LNCaP clone FGC (cell line): ENCODE measurements around the gene STK11IP.

Source experiments
- DNase-seq: peaks from one replicate; pipeline ENCODE4 v3.0.0-alpha.2; 2011; ENCODE audit warnings: low read depth
- H3K4me3 ChIP-seq: 2 replicates; pipeline ENCODE4 v1.5.1; 2011; ENCODE audit warnings: mild to moderate bottlenecking, low read depth, low read length, control low read depth
- TF ChIP-seq, protein P1 (sequence below): IDR thresholded peaks from 2 replicates; pipeline ENCODE4 v1.5.1; 2012; ENCODE audit warnings: mild to moderate bottlenecking; ENCODE audit not compliant: control insufficient read depth, insufficient read depth; ENCODE audit errors: extremely low read depth

The STK11IP gene

GRCh38 chr2:219559156-219559915 lies 38.3 kb upstream of the STK11IP start:
- H3K4me3 ChIP-seq: no peak overlapping the region
- TF ChIP-seq, protein P1, sequence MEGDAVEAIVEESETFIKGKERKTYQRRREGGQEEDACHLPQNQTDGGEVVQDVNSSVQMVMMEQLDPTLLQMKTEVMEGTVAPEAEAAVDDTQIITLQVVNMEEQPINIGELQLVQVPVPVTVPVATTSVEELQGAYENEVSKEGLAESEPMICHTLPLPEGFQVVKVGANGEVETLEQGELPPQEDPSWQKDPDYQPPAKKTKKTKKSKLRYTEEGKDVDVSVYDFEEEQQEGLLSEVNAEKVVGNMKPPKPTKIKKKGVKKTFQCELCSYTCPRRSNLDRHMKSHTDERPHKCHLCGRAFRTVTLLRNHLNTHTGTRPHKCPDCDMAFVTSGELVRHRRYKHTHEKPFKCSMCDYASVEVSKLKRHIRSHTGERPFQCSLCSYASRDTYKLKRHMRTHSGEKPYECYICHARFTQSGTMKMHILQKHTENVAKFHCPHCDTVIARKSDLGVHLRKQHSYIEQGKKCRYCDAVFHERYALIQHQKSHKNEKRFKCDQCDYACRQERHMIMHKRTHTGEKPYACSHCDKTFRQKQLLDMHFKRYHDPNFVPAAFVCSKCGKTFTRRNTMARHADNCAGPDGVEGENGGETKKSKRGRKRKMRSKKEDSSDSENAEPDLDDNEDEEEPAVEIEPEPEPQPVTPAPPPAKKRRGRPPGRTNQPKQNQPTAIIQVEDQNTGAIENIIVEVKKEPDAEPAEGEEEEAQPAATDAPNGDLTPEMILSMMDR: no peak
- DNase-seq: no peak

GRCh38 chr2:219560037-219560892 lies 37.4 kb upstream of the STK11IP start:
- no peak for DNase-seq
- no peak overlapping the region for H3K4me3 ChIP-seq
- TF ChIP-seq, protein P1: peak; percentile 55; the same call in 1 of the 2 replicates

- no peak overlapping the region for H3K4me3 ChIP-seq
- no peak for DNase-seq
- TF ChIP-seq, protein P1: no peak
These were observed 36.8 kb upstream of the STK11IP start for GRCh38 chr2:219560893-219561178.

DNA sequence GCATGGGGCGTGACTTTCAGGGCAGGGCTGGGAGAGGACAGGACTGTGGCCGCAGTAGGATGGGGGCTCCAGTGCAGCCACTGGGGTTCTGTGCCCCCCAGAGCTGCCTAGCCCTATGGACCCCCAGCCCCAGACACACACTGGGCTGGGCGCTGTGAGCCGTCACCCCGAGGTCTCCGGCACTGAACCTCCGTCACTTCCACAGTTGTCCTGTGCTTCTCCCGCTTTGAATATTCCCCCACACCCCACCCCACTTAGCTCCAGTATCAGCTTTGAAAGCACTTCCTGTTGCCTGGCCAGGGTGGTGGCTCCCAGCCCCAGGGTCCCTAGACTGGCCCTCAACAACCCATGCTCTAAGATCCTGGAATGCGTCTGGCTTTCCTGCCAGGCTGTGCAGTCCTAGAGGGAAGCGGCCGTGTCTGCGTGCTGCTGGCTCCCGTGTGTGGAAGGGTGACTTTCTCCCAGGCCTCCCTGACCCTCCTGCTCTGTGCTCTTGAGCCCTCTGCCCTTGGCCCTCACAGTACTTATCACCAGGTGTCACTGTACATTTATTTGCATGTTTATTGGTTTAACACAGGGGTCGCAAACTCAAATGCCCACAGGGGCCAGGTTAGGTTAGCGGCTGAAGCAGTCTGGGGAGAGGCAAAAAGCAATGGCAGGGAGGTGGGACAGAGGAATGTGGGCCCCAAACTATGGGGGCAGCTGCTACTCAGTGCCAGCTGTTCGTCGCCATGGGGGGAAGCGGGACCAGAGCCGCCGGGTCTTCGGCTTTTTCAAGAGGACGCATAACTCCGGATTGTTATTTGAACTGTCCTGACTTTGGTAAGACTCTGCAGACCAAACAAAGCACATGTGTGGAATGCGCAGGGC lies 36.2 kb upstream of the STK11IP start:
- DNase-seq: no peak
- H3K4me3 ChIP-seq: no peak overlapping the region
- TF ChIP-seq, protein P1: no peak

DNA sequence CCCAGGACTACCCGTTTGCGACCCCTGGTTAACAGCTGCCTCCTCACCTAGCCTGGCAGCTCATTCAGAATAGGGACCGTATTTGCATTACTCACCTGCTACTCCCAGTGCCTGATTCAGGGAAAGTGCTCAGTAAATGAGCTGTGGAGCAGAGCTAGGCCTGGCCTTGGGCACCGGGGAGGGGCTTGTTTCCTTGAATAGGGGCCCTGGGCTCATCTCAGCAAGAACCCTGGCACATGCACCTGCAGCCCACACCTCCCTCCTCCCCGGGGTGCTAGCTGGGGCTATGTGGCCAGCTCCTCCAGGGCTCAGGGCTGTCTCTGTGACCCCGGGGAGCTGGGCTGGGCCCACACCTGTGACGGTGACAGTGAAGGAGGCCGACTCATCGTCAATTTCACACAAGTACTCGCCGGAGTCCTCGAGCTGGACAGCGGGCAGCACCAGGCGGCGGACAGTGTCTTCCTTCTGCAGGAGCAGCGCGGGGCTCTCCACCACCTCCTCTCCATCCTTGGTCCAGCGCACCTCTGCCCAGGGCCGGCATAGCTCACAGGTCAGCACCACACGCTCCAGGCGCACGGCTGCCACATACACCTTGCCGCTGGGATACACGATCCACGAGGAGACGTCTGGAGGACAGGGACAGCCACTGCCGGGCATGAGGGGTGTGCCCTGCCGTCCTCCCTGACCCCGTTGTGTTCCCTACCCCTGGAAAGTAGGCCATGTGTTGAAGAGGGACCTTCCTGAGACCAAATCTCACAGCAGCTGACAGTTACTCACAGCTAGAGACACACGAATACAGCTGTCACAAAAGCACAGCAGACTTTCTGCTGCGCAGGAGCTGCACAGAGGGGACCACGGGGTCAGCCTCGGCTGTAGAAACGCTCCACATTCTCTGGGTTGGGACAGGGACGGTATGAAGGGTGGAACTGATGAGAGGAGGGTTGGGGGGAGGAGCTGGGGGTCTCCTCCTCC lies 35.3 kb upstream of the STK11IP start:
- TF ChIP-seq, protein P1: no peak
- no peak for DNase-seq
- H3K4me3 ChIP-seq: no peak overlapping the region

DNA sequence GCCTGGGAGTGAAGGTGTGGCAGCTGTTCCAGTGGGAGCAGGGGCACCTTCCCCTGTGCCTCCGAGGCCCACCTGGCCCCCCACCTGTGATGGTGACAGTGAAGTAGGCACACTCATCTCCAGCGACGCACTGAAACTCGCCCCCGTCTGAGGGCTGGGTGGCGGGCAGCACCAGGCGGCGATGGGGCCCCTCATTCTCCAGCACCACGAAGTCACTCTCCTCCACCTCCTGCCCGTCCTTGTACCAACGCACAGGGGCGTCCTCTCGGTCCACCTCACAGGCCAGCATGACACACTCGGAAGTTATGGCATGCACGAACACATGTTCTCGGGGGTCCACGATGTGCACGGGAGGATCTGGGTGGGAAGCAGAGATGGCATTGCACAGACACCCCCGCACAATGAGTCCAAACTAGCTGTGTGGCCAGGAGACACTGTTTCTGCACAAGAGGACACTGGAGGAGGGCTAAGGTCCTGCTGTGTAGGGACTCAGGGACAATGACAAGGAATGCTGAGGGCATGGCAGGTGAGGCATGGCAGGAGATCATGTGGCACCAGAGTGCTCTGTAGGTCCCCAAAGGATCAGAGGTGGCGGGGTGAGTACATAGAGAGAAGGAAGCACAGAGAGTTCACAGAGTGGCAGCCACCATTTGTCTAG lies 34.3 kb upstream of the STK11IP start:
- H3K4me3 ChIP-seq: no peak overlapping the region
- no peak for DNase-seq
- TF ChIP-seq, protein P1: no peak
